Measurements from ENCODE around the gene TSPEAR.
"Not testable (repeated sequence)": the region's sequence is repeated elsewhere in the genome, so short reads cannot be mapped to it uniquely, and the experiment has no call there.

TSPEAR gene

DNA sequence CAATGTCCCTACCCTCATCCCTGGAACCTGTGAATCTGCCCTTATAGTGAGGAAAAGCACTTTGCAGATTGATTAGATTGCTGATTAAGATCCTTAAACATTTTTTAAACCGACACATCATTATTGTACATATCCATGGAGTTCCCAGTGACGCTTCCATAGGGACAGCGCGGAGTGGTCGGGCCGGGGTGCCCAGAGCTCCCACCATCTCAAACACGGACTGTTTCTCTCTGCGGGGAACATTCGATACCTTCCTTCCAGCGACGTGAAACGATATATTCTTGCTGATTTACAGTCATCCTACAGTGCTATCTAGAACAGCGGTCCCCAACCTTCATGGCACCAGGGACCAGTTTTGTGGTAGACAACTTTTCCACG is 10.4 kb downstream of the TSPEAR start:
- H3K4me3 ChIP-seq (ENCODE audit: control insufficient read depth, low read depth, low read length) = no peak overlapping the region
- DNase-seq (ENCODE audit: low read depth) = no peak
- TF ChIP-seq, protein P1, sequence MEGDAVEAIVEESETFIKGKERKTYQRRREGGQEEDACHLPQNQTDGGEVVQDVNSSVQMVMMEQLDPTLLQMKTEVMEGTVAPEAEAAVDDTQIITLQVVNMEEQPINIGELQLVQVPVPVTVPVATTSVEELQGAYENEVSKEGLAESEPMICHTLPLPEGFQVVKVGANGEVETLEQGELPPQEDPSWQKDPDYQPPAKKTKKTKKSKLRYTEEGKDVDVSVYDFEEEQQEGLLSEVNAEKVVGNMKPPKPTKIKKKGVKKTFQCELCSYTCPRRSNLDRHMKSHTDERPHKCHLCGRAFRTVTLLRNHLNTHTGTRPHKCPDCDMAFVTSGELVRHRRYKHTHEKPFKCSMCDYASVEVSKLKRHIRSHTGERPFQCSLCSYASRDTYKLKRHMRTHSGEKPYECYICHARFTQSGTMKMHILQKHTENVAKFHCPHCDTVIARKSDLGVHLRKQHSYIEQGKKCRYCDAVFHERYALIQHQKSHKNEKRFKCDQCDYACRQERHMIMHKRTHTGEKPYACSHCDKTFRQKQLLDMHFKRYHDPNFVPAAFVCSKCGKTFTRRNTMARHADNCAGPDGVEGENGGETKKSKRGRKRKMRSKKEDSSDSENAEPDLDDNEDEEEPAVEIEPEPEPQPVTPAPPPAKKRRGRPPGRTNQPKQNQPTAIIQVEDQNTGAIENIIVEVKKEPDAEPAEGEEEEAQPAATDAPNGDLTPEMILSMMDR (IDR thresholded peaks at IDR 0.05; ENCODE audit: control insufficient read depth, insufficient read depth, low read depth, low read length, missing control alignments) = no peak

DNA sequence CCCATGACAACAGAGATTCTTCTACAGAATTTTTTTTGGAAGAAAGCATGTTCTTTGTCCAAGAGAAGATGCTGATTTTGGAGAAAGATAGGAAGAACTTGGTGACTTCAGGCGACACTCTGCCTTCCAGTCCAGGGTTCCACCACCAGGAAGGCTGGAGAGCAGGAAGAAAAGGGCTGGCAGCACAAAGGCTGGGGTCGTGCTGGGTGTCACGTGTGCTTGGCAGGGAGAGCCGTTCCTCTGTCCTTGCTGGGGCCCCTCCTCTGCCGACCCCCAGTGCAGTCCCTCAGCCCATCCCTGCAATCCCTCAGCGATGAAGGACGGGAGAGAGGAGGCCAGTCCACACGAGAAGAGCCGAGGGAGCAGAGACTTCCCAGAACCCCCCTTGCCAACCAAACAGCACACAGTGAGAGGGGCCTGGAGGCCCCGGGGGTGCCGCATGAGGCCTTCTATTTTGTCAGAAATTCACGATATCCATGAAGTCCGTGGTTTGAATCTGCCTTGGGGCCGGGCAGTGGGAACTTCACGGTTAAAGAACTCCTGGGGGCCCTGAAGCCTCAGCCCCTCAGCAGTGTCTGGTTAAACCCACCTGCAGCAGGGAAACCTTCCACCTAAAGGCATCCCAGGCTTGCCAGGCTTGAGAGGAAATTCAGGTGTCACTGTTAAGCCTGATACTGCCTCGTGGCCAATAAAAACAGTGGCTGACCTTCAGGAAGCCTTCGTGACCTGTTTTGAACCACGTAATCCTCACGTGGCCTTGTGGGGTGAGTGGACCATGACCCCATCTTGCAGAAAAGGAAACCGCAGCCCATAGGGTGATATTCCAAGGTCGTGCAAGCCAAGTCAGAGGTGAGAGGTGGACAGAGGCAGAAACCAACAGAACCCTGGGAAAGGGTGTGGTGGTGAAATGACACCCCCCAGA is 11.0 kb downstream of the TSPEAR start:
- no peak for DNase-seq (ENCODE audit: low read depth)
- no peak overlapping the region for H3K4me3 ChIP-seq (ENCODE audit: control insufficient read depth, low read depth, low read length)
- TF ChIP-seq, protein P1 (IDR thresholded peaks at IDR 0.05; ENCODE audit: control insufficient read depth, insufficient read depth, low read depth, low read length, missing control alignments) = no peak

DNA sequence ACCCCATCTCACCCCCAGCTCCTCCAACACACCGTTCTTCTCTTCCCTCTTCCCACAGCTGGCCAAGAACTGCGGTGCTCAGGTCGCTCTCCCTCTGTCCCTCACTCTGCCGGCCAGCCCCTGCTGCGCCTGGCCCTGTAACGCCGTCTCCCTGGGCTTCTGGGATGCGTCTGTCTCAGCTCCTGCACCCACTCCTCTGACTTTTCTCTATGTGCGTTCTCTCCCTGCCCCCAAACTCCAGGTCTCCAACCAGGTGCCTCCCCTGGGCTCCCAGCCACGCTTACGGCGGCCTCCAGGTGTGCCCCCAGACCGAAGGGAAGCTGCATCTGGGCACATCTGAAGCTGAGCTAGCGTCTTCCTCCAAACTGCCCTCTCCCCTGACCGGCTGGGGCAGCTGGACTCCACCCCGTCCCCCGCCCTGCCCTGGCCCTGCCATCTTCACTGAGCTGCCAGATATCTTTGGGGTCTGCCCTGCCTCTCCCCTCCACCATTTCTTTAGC is 11.8 kb downstream of the TSPEAR start:
- no peak overlapping the region for H3K4me3 ChIP-seq (ENCODE audit: control insufficient read depth, low read depth, low read length)
- DNase-seq (ENCODE audit: low read depth) = no peak
- TF ChIP-seq, protein P1 (IDR thresholded peaks at IDR 0.05; ENCODE audit: control insufficient read depth, insufficient read depth, low read depth, low read length, missing control alignments) = no peak

DNA sequence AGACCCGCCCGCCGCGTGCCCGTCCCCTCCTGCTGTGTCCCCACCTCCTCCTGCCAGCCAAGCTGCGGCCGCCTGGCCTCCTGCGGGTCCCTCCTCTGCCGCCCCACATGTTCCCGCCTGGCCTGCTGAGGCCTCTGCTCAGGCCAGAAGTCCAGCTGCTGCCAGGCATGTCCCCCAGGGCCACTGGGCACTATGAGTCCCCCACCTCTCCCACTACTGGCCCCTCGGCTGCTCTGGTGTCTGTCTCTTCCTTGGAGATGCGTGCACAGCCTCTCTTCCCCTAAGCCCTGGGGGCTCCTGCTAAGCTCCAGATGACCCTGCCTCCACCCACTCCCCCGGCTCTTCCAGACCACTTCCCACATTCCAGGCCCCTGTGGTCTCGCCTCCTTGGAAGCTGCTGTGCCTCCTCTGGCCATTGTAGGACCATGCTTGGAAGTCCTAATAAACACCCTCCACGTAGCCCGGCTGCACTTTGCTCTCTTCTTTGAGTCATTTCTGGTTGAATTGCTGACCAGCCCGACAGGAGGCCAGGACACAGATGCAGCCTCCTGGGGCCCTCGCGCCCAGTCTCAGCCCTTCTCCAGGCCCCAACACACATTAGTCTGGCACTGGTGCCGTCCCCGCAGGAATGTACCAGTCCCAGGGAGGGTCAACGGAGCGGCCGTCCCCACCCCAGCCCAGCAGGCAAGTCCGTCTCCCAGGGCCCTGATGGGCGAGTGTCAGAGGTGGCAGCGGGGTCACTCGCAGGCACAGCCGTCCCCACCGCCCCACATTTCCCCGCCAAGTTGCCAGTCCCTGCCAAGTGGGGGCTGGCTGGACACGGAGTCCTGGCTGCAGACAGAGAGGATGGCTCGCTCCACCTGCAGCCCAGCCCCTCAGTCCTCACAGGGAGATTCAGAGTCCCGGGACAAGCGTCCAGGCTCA is 13.3 kb downstream of the TSPEAR start:
- no peak for DNase-seq (ENCODE audit: low read depth)
- no peak overlapping the region for H3K4me3 ChIP-seq (ENCODE audit: control insufficient read depth, low read depth, low read length)
- TF ChIP-seq, protein P1 (IDR thresholded peaks at IDR 0.05; ENCODE audit: control insufficient read depth, insufficient read depth, low read depth, low read length, missing control alignments) = no peak

DNA sequence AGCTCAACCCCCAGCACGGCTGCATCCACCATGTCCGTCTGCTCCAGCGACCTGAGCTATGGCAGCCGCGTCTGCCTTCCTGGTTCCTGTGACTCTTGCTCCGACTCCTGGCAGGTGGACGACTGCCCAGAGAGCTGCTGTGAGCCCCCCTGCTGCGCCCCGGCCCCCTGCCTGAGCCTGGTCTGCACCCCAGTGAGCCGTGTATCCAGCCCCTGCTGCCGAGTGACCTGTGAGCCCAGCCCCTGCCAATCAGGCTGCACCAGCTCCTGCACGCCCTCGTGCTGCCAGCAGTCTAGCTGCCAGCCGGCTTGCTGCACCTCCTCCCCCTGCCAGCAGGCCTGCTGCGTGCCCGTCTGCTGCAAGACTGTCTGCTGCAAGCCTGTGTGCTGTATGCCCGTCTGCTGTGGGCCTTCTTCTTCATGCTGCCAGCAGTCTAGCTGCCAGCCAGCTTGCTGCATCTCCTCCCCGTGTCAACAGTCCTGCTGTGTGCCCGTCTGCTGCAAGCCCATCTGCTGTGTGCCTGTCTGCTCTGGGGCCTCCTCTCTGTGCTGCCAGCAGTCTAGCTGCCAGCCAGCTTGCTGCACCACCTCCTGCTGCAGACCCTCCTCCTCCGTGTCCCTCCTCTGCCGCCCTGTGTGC is 14.1 kb downstream of the TSPEAR start, which contains the start of gene KRTAP10-12:
Gene KRTAP10-12 (plus strand): TSS at position 1 of the 639 bp plus-strand sequence. CDS start 30 bp downstream, at position 31.
- H3K4me3 ChIP-seq (ENCODE audit: control insufficient read depth, low read depth, low read length) = not testable (repeated sequence)

DNA sequence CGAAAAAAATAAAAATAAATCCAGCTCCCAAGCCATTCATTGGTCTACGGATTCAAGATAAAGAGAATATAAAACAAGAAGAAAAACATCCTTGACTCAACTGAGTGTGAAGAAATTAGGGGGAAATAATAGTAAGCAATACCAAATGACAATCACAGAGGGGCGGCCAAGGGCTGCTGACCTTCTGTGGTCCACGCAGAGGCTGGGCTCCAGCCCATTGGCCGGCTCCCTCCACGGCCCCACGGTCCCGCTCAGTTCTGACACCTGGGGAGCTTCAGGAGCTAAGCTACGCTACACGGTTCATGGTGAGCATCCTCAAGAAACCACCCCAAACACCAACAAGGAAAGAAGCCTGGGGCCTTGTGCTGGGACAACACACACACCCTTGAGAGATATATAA is 14.8 kb downstream of the TSPEAR start:
- TF ChIP-seq, protein P1 (IDR thresholded peaks at IDR 0.05; ENCODE audit: control insufficient read depth, insufficient read depth, low read depth, low read length, missing control alignments) = no peak
- no peak for DNase-seq (ENCODE audit: low read depth)

More for the DNA sequence above, 14.1 kb downstream of the TSPEAR start, which contains the start of gene KRTAP10-12:
- not testable (repeated sequence) for DNase-seq (ENCODE audit: low read depth)

More for the DNA sequence above, 14.8 kb downstream of the TSPEAR start:
- no peak overlapping the region for H3K4me3 ChIP-seq (ENCODE audit: control insufficient read depth, low read depth, low read length)
